Smooth muscle cell of bladder (primary cell): ENCODE data around the gene KDM4C. TPM values are rescaled to one million over a fixed set of nuclear protein-coding genes. Genes with fewer than 3 reads are reported as not detected.

Source experiments
- total RNA-seq: library from RNA; depleted of rRNA; stranded (reverse); fragments of >200 nt; gene quantifications from 2 replicates; pipeline ENCODE4 v1.2.3, GENCODE V29; 2014

KDM4C gene
- total RNA-seq, result 29.2 and 34.5 TPM in 2 replicates

DNA sequence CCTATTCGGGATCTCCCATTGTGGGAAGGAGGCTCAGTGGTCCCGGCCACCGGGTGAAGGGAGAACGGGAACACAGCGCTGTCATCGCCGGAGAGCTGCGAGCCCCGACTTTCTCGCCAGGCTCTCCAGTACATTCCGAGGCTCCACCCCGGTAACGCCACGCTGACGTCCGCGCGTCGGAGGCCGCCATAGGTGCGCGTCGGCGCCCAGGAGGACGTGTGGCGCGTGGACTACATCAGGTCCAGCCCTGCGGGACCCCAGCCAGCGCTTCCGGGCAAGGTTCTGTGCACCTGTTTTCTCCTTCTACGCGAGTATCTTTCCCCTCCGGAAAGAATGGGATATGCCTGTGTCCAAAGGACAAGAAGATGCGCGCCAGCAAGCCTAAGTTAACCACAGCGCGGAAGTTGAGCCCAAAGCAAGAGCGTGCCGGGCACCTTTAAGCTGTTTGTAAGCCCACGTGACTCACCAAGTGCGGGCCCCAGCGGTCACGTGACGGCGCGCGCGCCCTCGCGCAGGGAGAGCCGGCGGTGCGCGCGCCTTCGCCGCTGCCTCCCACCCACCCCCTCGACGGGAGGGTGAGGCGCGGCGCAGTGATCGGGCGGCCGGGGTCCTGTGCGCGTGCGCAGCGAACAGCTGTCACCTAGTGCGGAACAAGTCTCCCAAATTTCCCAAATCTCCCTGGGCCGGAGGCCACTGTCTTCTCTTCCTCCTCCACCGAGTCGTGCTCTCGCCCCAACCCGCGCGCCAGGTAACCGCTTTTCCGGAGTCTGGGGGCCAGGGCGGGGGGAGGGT, at the start of gene KDM4C:
TSS of gene KDM4C (plus strand) at position 518 of the 792 bp plus-strand sequence. CDS start 35,016 bp downstream, outside the sequence.

Other genes with a start within 250 kb of the KDM4C start
- gene GLDC, start 112.2 kb upstream of the KDM4C start, total RNA-seq, result 1.4 TPM in 1 of 2 replicates, not detected in the other